DND-41 (cell line): Measurements from ENCODE around the gene ZNF518B.
"Not testable (repeated sequence)": the region's sequence is repeated elsewhere in the genome, so short reads cannot be mapped to it uniquely, and the experiment has no call there.

ENCODE experiments used
- ATAC-seq: fragments of 200-7000 bp; cut with Tn5 transposase; 3 replicates; pipeline ENCODE4 v1.9.1; 2021; ENCODE audit warnings: low read depth; ENCODE audit not compliant: insufficient read depth
- DNase-seq: peaks from one replicate; pipeline ENCODE4 v3.0.0-alpha.2; 2020
- H2AFZ ChIP-seq: 2 replicates; pipeline ENCODE4 v1.6.0; 2012; ENCODE audit warnings: low read depth, low read length
- H3K27ac ChIP-seq: 2 replicates; pipeline ENCODE4 v1.5.1; 2012; ENCODE audit warnings: low read length, inconsistent platforms
- H3K27me3 ChIP-seq: fragments of 200-600 bp; sonication (generic); 2 replicates; pipeline ENCODE4 v1.6.0; 2012; ENCODE audit warnings: low read length, mild to moderate bottlenecking, inconsistent platforms; ENCODE audit not compliant: insufficient read depth, poor library complexity
- H3K36me3 ChIP-seq: 2 replicates; pipeline ENCODE4 v1.5.1; 2012; ENCODE audit warnings: low read length, inconsistent platforms; ENCODE audit not compliant: insufficient read depth
- H3K4me1 ChIP-seq: 2 replicates; pipeline ENCODE4 v1.5.1; 2012; ENCODE audit warnings: mild to moderate bottlenecking, low read length; ENCODE audit not compliant: insufficient read depth
- H3K4me2 ChIP-seq: 2 replicates; pipeline ENCODE4 v1.6.0; 2012; ENCODE audit warnings: mild to moderate bottlenecking, moderate library complexity, low read length, inconsistent platforms; ENCODE audit not compliant: insufficient read depth
- H3K4me3 ChIP-seq, 2 experiments: fragments of 200-600 bp in 1 of 2; shearing (Covaris generic) in 1 of 2; 2 replicates each; pipeline ENCODE4 v1.5.1; 2012 to 2016; ENCODE audit warnings: inconsistent platforms in 2 of 2, low read length in 2 of 2, mild to moderate bottlenecking in 2 of 2, low read depth in 1 of 2, moderate library complexity in 1 of 2
- H3K79me2 ChIP-seq: 2 replicates; pipeline ENCODE4 v1.6.0; 2012; ENCODE audit warnings: low read length, inconsistent platforms; ENCODE audit not compliant: insufficient read depth
- H3K9ac ChIP-seq: 2 replicates; pipeline ENCODE4 v1.6.0; 2012; ENCODE audit warnings: low read depth, mild to moderate bottlenecking, inconsistent platforms, low read length, moderate library complexity
- H3K9me3 ChIP-seq: 2 replicates; pipeline ENCODE4 v1.5.1; 2012; ENCODE audit warnings: low read length, moderate library complexity, mild to moderate bottlenecking, inconsistent platforms; ENCODE audit not compliant: insufficient read depth, severe bottlenecking
- H4K20me1 ChIP-seq: 2 replicates; pipeline ENCODE4 v1.6.0; 2012; ENCODE audit warnings: low read length; ENCODE audit not compliant: insufficient read depth
- EZH2 ChIP-seq: IDR thresholded peaks from 3 replicates; pipeline ENCODE4 v1.6.1; 2012; ENCODE audit warnings: borderline replicate concordance, low read depth, mild to moderate bottlenecking, moderate library complexity, low read length, inconsistent platforms; ENCODE audit not compliant: severe bottlenecking
- TF ChIP-seq, protein P1 (sequence below): IDR thresholded peaks from 2 replicates; pipeline ENCODE4 v1.5.1; 2012; ENCODE audit warnings: borderline replicate concordance, low read length, moderate library complexity, mild to moderate bottlenecking; ENCODE audit not compliant: poor library complexity, severe bottlenecking; ENCODE audit errors: extremely low read depth

ZNF518B gene

DNA sequence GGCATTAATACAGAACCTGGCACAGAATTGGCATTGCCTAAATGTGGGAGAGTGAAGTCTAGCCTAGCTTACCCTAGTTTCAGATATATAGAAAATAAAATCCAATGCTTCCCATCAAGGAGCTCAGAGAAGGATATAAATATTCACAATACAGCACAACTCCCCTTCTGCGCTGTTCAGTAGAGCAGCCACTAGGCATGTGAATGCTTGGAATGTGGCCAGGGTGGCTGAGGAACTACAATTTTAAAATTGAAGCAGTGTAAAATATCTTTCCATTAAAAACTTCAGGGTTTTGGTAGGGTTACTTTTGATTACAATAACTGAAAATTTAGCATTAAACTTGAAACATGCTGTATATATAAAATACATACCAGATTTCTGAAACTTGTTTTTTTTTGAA, 19.5 kb downstream of the ZNF518B start:
- Histone ChIP-seq H2AFZ (no peak overlapping the region), H3K79me2 (no peaks in the 10 kb centered on the region), H3K4me3 (no peak overlapping the region), H3K9ac (no peak overlapping the region), H3K9me3 (no peaks in the 10 kb centered on the region), H3K27me3 (no peaks in the 10 kb centered on the region), H4K20me1 (no peaks in the 10 kb centered on the region), H3K4me1 (no peaks in the 10 kb centered on the region), H3K36me3 (no peaks in the 10 kb centered on the region), H3K4me2 (no peak overlapping the region), H3K27ac (no peak overlapping the region)
- no peak for TF ChIP-seq EZH2
- TF ChIP-seq, protein P1, sequence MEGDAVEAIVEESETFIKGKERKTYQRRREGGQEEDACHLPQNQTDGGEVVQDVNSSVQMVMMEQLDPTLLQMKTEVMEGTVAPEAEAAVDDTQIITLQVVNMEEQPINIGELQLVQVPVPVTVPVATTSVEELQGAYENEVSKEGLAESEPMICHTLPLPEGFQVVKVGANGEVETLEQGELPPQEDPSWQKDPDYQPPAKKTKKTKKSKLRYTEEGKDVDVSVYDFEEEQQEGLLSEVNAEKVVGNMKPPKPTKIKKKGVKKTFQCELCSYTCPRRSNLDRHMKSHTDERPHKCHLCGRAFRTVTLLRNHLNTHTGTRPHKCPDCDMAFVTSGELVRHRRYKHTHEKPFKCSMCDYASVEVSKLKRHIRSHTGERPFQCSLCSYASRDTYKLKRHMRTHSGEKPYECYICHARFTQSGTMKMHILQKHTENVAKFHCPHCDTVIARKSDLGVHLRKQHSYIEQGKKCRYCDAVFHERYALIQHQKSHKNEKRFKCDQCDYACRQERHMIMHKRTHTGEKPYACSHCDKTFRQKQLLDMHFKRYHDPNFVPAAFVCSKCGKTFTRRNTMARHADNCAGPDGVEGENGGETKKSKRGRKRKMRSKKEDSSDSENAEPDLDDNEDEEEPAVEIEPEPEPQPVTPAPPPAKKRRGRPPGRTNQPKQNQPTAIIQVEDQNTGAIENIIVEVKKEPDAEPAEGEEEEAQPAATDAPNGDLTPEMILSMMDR: no peak
- ATAC-seq: no peak
- DNase-seq: no peak

DNA sequence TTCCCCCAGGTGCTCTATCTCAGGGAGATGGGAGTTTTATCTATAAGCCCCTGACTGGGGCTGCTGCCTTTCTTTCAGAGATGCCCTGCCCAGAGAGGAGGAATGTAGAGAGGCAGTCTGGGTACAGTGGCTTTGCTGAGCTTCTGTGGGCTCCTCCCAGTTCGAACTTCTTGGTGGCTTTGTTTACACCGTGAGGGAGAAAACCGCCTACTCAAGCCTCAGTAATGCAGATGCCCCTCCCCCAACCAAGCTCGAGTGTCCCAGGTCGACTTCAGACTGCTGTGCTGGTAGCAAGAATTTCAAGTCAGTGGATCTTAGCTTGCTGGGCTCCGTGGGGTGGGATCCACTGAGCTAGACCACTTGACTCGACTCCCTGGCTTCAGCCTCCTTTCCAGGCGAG, 29.5 kb downstream of the ZNF518B start:
- not testable (repeated sequence) for DNase-seq, H4K20me1 ChIP-seq, H3K27ac ChIP-seq, H3K4me2 ChIP-seq, H3K4me3 ChIP-seq, H3K9me3 ChIP-seq, H3K4me1 ChIP-seq, H3K9ac ChIP-seq, ATAC-seq, H3K27me3 ChIP-seq, H2AFZ ChIP-seq, H3K79me2 ChIP-seq, H3K36me3 ChIP-seq

DNA sequence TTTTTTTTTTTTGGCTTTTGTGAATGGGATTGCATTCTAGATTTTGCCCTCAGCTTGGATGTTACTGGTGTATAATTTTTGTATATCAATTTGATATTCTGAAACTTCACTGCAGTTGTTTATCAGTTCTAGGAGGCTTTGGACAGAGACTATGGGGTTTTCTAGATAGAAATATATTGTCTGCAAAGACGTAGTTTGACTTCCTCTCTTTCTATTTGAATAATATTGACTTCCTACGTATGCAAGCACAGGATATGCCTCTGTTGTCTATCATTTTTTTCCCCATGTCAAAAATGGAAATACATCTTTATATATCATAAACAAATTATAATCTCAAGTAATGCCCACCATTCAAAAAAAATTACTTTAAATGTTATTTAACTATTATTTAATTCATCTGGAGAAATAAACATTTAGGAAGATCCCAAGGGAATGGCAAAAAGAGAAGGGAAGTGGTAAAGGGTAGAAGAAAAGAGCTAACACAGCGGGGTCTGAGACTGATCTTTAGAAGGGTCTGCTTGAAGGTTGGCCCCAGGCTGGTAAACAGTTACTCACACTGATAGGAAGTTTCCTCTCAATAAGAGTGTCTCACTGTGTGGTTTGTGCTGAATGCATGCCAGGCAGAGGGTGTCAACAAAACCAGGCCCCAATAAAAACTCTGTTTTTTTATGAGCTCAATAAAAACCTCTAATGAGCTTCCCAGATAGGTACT, 35.7 kb downstream of the ZNF518B start:
- no peak for DNase-seq
- H3K27ac ChIP-seq: no peak overlapping the region

DNA sequence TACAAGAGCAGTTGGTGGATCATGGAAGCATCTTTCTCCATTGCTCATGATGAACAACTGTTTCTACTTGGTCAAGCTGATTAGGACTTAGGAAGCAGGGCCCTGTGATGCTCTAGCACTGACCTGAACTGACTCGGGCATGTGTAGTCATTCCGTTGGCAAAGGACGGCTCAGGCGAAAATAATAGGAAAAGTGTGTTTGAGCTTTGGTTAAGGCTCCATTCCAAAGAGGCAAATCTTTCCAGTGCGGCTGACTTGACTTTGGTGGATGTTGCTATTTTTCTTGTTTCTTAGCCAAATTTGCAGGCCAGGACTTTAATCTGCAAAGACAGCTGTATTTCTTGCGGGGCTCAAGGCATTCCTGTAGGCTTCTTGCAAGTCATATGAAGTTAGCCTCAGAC, 39.5 kb downstream of the ZNF518B start:
- H3K4me2 ChIP-seq: no peak overlapping the region
- DNase-seq: no peak
- no peak for ATAC-seq

More for the DNA sequence above, 35.7 kb downstream of the ZNF518B start:
- TF ChIP-seq, protein P1: no peak
- TF ChIP-seq EZH2: no peak
- no peak for ATAC-seq
- H3K27me3 ChIP-seq: no peaks in the 10 kb centered on the region
- no peak overlapping the region for H3K4me2 ChIP-seq
- H3K9me3 ChIP-seq: no peaks in the 10 kb centered on the region
- no peak overlapping the region for H3K4me3 ChIP-seq
- H3K9ac ChIP-seq: no peak overlapping the region
- H3K36me3 ChIP-seq: no peaks in the 10 kb centered on the region
- no peaks in the 10 kb centered on the region for H3K4me1 ChIP-seq
- H2AFZ ChIP-seq: no peak overlapping the region
- H4K20me1 ChIP-seq: no peaks in the 10 kb centered on the region
- no peaks in the 10 kb centered on the region for H3K79me2 ChIP-seq

More for the DNA sequence above, 39.5 kb downstream of the ZNF518B start:
- Histone ChIP-seq H3K27ac (no peak overlapping the region), H4K20me1 (no peaks in the 10 kb centered on the region), H3K4me3 (no peak overlapping the region), H3K9me3 (no peaks in the 10 kb centered on the region), H3K4me1 (no peaks in the 10 kb centered on the region), H2AFZ (no peak overlapping the region), H3K79me2 (no peaks in the 10 kb centered on the region), H3K36me3 (no peaks in the 10 kb centered on the region), H3K9ac (no peak overlapping the region), H3K27me3 (no peaks in the 10 kb centered on the region)
- TF ChIP-seq EZH2: no peak
- TF ChIP-seq, protein P1: no peak
